Gastroesophageal sphincter (tissue), 4 donors: Measurements from ENCODE around the gene DIAPH2. TPM values are rescaled to one million over a fixed set of nuclear protein-coding genes. Genes with fewer than 3 reads are reported as not detected.

Experiments used
- ATAC-seq: fragments of 150-250 bp; one replicate; pipeline ENCODE4 v1.9.1; 2016; ENCODE audit warnings: mild to moderate bottlenecking, moderate library complexity
- H3K27ac ChIP-seq, 4 donors: fragments of 200-600 bp; sonication (generic) in 3 of 4; 1 replicate in 3 of 4; 2 replicates in 1 of 4; pipeline ENCODE4 v1.5.1; 2016 to 2019
- H3K27me3 ChIP-seq: fragments of 200-600 bp; sonication (generic); one replicate; pipeline ENCODE4 v1.5.1; 2019
- H3K36me3 ChIP-seq, 2 donors: fragments of 200-600 bp; sonication (generic); one replicate each; pipeline ENCODE4 v1.5.1; 2019; ENCODE audit warnings: control low read depth in 1 of 2
- H3K4me1 ChIP-seq, 3 donors: fragments of 200-600 bp; sonication (generic); 1 replicate in 2 of 3; 2 replicates in 1 of 3; pipeline ENCODE4 v1.5.1; 2016 to 2019; ENCODE audit warnings: control low read depth in 2 of 3
- H3K4me3 ChIP-seq, 2 donors: fragments of 200-600 bp; sonication (generic); one replicate each; pipeline ENCODE4 v1.5.1; 2019; ENCODE audit warnings: mild to moderate bottlenecking in 1 of 2, moderate library complexity in 1 of 2
- H3K9me3 ChIP-seq, 3 donors: fragments of 200-600 bp; sonication (generic); one replicate each; pipeline ENCODE4 v1.5.1; 2017 to 2019; ENCODE audit warnings: control low read depth in 2 of 3
- EP300 ChIP-seq: sonication (generic); formaldehyde crosslinking; IDR thresholded peaks from one replicate; pipeline ENCODE4 v1.6.1; 2017; ENCODE audit warnings: antibody characterized with exemption, mild to moderate bottlenecking
- POLR2A ChIP-seq, 2 donors: fragments of 450-650 bp; IDR thresholded peaks; one replicate each; pipeline ENCODE4 v1.6.1; 2017; ENCODE audit warnings: antibody characterized with exemption in 2 of 2, mild to moderate bottlenecking in 2 of 2, moderate library complexity in 1 of 2
- POLR2AphosphoS5 ChIP-seq: sonication (generic); formaldehyde crosslinking; IDR thresholded peaks from one replicate; pipeline ENCODE4 v1.6.1; 2017; ENCODE audit warnings: antibody characterized with exemption
- WGBS, 2 donors: methylation state at CpG; one replicate each; pipeline ENCODE4 v1.1.5; 2018; ENCODE audit warnings: low coverage in 1 of 2; 5-methylcytosine and 5-hydroxymethylcytosine counted together
- total RNA-seq, 4 donors: library from RNA; depleted of rRNA; stranded (reverse); fragments of >200 nt; gene quantifications; one replicate each; pipeline ENCODE4 v1.1.0, GENCODE V29; 2016
- TF ChIP-seq, protein P1 (sequence below), 4 experiments: fragments of 200-600 bp in 2 of 4; fragments of 450-650 bp in 2 of 4; sonication (generic) in 1 of 4; IDR thresholded peaks; one replicate each; pipeline ENCODE4 v1.5.1; 2017 to 2019; ENCODE audit warnings: antibody characterized with exemption in 4 of 4, mild to moderate bottlenecking in 2 of 4, moderate library complexity in 2 of 4

The DIAPH2 gene
- total RNA-seq, 4 donors from 2014 or later = 46.1 to 93.9 (median 76.5) TPM

DNA sequence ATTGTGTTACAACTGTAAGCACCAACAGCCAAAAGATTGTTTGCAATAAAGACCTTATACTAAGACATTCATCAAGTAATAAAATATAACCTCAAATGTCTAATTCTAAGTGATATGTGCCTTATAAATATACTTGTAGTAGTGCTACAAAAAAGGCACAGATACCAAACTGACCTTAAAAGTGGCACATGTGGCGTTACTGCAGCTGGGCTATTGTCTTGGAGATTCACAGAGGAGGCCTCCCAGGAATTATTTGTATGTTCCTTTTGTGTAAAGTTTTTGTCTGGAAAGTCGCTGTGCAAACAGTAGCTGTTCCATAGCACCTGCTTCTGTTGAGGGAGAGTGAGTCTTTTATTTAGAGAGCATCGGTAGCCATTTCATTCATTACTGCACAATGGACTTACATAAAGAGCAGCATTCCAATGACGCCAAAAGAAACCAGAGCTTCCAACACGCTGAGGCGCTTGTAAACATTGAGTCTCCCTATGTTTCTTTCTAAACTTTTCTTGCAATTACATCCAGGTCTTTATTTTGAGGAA is 342.8 kb downstream of the DIAPH2 start:
- no peaks in the 10 kb centered on the region for H3K4me1 ChIP-seq
- no peaks in the 10 kb centered on the region for H3K9me3 ChIP-seq
- TF ChIP-seq POLR2A (IDR thresholded peaks at IDR 0.05) = no peak
- H3K36me3 ChIP-seq = no peaks in the 10 kb centered on the region
- 18 to 45% methylated on average over 2 to 5 of the region's 6 CpGs for WGBS, 2 donors
- H3K4me3 ChIP-seq = no peak overlapping the region
- no peak for ATAC-seq
- no peak overlapping the region for H3K27ac ChIP-seq
- no peaks in the 10 kb centered on the region for H3K27me3 ChIP-seq

DNA sequence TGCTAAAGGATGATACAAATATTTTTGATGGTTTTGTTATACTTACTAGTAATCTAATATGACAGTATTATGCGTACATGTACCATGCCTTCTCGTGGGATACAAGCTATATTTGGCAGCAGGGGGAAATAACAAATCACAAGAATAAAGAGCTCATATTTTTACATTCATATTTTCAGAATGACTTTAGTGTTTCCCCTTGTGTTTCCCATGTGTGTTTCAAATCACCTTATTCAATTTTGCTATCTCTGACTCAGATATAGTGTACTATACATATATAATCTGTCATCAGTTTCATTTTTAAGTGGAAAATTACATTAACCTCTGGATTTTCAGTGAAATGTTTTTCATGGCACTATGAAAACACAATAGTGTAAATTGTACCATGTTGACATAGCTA is 345.8 kb downstream of the DIAPH2 start:
- 81 to 97% methylated on average over 2 of the region's 2 CpGs for WGBS, 2 donors
- H3K9me3 ChIP-seq = no peaks in the 10 kb centered on the region
- H3K4me1 ChIP-seq = no peaks in the 10 kb centered on the region
- no peaks in the 10 kb centered on the region for H3K27me3 ChIP-seq
- no peak overlapping the region for H3K4me3 ChIP-seq
- H3K36me3 ChIP-seq = no peaks in the 10 kb centered on the region
- TF ChIP-seq POLR2A (IDR thresholded peaks at IDR 0.05) (no peak), EP300 (no peak)
- TF ChIP-seq, protein P1, sequence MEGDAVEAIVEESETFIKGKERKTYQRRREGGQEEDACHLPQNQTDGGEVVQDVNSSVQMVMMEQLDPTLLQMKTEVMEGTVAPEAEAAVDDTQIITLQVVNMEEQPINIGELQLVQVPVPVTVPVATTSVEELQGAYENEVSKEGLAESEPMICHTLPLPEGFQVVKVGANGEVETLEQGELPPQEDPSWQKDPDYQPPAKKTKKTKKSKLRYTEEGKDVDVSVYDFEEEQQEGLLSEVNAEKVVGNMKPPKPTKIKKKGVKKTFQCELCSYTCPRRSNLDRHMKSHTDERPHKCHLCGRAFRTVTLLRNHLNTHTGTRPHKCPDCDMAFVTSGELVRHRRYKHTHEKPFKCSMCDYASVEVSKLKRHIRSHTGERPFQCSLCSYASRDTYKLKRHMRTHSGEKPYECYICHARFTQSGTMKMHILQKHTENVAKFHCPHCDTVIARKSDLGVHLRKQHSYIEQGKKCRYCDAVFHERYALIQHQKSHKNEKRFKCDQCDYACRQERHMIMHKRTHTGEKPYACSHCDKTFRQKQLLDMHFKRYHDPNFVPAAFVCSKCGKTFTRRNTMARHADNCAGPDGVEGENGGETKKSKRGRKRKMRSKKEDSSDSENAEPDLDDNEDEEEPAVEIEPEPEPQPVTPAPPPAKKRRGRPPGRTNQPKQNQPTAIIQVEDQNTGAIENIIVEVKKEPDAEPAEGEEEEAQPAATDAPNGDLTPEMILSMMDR (IDR thresholded peaks at IDR 0.05) = no peak
- no peak for ATAC-seq
- H3K27ac ChIP-seq = no peak overlapping the region

DNA sequence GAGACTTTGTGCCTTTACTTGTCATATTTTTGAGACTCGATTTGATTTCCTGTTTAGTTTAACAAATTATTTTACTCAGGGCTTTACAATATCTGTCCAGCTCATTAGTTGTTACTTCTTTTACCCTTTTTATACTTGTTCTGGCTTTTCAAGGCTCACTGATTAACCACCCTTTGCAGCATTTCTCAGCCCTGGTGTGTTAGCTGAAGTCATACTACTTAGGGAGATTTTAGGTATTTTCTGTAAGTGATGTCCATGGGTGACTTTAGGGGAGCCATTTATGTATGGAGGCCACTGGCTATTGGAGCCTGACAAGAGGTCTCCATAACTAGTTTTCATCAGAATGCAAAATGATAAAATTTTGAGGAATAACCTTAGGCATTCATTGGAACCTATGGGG is 346.3 kb downstream of the DIAPH2 start:
- Histone ChIP-seq H3K27ac (no peak overlapping the region), H3K9me3 (no peaks in the 10 kb centered on the region)
- WGBS, 2 donors = 33 to 50% methylated on average over 1 of the region's 1 CpG

DNA sequence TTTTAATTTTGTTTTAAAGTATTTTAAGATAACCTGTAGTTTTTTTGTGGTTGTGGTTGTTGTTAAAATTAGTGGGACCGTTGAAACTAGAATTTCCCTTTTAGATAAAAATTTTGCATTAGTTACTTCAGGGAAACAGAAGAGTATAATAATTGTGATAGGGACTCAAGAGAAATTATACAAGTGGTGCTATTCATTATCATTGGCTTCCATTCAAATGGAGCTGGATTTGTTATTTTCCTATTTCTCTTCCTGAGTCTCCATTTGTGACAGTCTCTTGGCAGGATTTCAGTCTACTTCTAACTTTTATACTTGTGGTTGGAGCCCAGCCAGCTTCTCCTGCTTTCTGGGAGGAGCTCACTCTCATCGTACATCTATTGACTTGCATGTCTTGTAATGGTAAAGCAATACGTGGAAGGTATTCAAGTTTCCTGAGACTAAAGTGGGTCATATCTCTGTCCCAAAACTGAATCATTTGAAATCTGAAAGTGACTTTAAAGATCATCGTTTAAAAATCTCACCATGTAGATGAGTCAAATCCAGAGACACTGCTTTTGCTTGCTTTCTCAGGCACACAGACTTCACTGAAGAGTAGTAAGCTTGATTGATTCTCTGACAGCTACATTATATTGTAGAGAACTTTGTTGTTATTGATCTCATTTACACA is 354.9 kb downstream of the DIAPH2 start:
- Histone ChIP-seq H3K4me1 (peaks cover 0 to 16% (median 0%) of the 10 kb centered on the region in 3 donors), H3K27me3 (no peaks in the 10 kb centered on the region), H3K4me3 (no peak overlapping the region), H3K9me3 (no peaks in the 10 kb centered on the region), H3K27ac (no peak overlapping the region), H3K36me3 (no peaks in the 10 kb centered on the region)
- TF ChIP-seq, protein P1 (IDR thresholded peaks at IDR 0.05) = no peak
- TF ChIP-seq EP300 = no peak
- no peak for TF ChIP-seq POLR2AphosphoS5
- no peak for TF ChIP-seq POLR2A (IDR thresholded peaks at IDR 0.05)
- WGBS, 2 donors = 15 to 25% methylated on average over 1 to 4 of the region's 4 CpGs
- no peak for ATAC-seq

More for the DNA sequence above, 346.3 kb downstream of the DIAPH2 start:
- H3K27me3 ChIP-seq = no peaks in the 10 kb centered on the region
- no peak overlapping the region for H3K4me3 ChIP-seq
- no peak for ATAC-seq
- no peaks in the 10 kb centered on the region for H3K4me1 ChIP-seq
- H3K36me3 ChIP-seq = no peaks in the 10 kb centered on the region
- no peak for TF ChIP-seq POLR2A (IDR thresholded peaks at IDR 0.05)
- TF ChIP-seq POLR2AphosphoS5 = no peak
- no peak for TF ChIP-seq EP300
- TF ChIP-seq, protein P1 (IDR thresholded peaks at IDR 0.05) = no peak

DNA sequence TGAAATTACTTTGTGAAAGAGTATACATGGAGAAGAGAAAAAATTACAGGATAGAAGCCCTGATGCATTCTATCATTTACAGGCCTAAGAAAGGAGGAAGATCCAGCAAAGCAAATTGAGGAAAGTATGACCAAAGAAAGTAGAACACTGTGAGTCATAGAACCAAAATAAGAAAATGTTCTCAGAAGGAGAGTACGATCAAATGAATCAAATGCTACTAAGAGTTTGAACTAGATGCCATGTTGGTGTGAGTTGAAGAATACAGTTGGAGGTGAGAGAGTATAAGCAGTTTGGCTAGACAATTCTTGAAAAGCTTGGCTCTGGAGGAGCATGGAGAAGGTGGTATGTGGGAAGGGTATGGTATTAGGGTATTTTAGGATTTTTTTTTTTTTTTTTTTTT is 360.8 kb downstream of the DIAPH2 start:
- 33 to 88% methylated on average over 1 of the region's 1 CpG for WGBS, 2 donors
- no peak for ATAC-seq
- Histone ChIP-seq H3K27me3 (no peaks in the 10 kb centered on the region), H3K9me3 (no peaks in the 10 kb centered on the region), H3K36me3 (no peaks in the 10 kb centered on the region), H3K4me3 (no peak overlapping the region), H3K4me1 (peaks cover 0 to 2% (median 0%) of the 10 kb centered on the region in 3 donors), H3K27ac (no peak overlapping the region)
- TF ChIP-seq EP300 = no peak
- no peak for TF ChIP-seq POLR2A (IDR thresholded peaks at IDR 0.05)
- TF ChIP-seq, protein P1 (IDR thresholded peaks at IDR 0.05) = no peak
- TF ChIP-seq POLR2AphosphoS5 = no peak
